H1 (cell line): ENCODE measurements around the gene UGT1A6. TPM values are rescaled to one million over a fixed set of nuclear protein-coding genes. Genes with fewer than 3 reads are reported as not detected.
"Not testable (repeated sequence)": the region's sequence is repeated elsewhere in the genome, so short reads cannot be mapped to it uniquely, and the experiment has no call there.

Source experiments
- CTCF ChIA-PET: fragments of 300-600 bp; sonication (Branson Sonifier 250); formaldehyde crosslinking; loops from one replicate; lab custom pipeline; 2021; ENCODE audit not compliant: partially characterized antibody; lab: Charles Lee
- POLR2A ChIA-PET: fragments of 300-600 bp; sonication (Branson Sonifier 250); formaldehyde crosslinking; loops from one replicate; lab custom pipeline; 2021; ENCODE audit warnings: inconsistent platforms; ENCODE audit not compliant: partially characterized antibody; lab: Charles Lee
- DNase-seq, 2 experiments: peaks; one replicate each; pipeline versions ENCODE4 v3.0.0 to v3.0.0-alpha.2; 2010 to 2022; ENCODE audit warnings: low spot score in 2 of 2, low read depth in 1 of 2, mixed read lengths in 1 of 2
- FAIRE-seq: peaks from 2 replicates; lab custom pipeline; 2011; peaks lifted over from hg19 to GRCh38; lab: Jason Lieb, UNC
- H2AFZ ChIP-seq: 2 replicates; pipeline ENCODE4 v1.8.1; 2012; ENCODE audit warnings: low read length, inconsistent platforms
- H2AK5ac ChIP-seq: 2 replicates; pipeline ENCODE4 v1.6.1; 2013; ENCODE audit warnings: low read depth, low read length
- H2BK120ac ChIP-seq: replicated peaks from 2 replicates; pipeline ENCODE3; 2013; ENCODE audit warnings: low read depth, low read length, inconsistent platforms
- H2BK12ac ChIP-seq: 2 replicates; pipeline ENCODE4 v1.6.1; 2013; ENCODE audit warnings: low read depth, low read length
- H2BK15ac ChIP-seq: 2 replicates; pipeline ENCODE4 v1.6.1; 2013; ENCODE audit warnings: low read length
- H2BK20ac ChIP-seq: 2 replicates; pipeline ENCODE4 v1.6.1; 2013; ENCODE audit warnings: low read length
- H2BK5ac ChIP-seq: 2 replicates; pipeline ENCODE4 v1.6.1; 2013; ENCODE audit warnings: low read depth, low read length
- H3K14ac ChIP-seq: 2 replicates; pipeline ENCODE4 v1.6.1; 2013; ENCODE audit warnings: inconsistent platforms; ENCODE audit not compliant: insufficient read length
- H3K18ac ChIP-seq: 2 replicates; pipeline ENCODE4 v1.6.1; 2013; ENCODE audit warnings: low read length; ENCODE audit errors: extremely low read depth
- H3K23ac ChIP-seq: 2 replicates; pipeline ENCODE4 v1.6.1; 2013; ENCODE audit warnings: inconsistent platforms; ENCODE audit not compliant: insufficient read length
- H3K23me2 ChIP-seq: 2 replicates; pipeline ENCODE4 v1.6.1; 2013; ENCODE audit warnings: low read depth, low read length
- H3K27ac ChIP-seq: 2 replicates; pipeline ENCODE4 v1.6.1; 2011; ENCODE audit warnings: low read depth, low read length, inconsistent platforms
- H3K27me3 ChIP-seq, 4 experiments: replicated peaks in 1 of 4; 1 replicate in 1 of 4; 2 replicates in 3 of 4; pipeline versions ENCODE4 v1.6.1 to v1.8.1; 2011 to 2013; ENCODE audit warnings: low read length in 3 of 4, mild to moderate bottlenecking in 3 of 4, inconsistent platforms in 2 of 4, mixed read lengths in 2 of 4, moderate library complexity in 1 of 4; ENCODE audit not compliant: control insufficient read depth in 3 of 4, insufficient read depth in 3 of 4; ENCODE audit errors: extremely low read depth in 1 of 4
- H3K36me3 ChIP-seq, 4 experiments: 2 replicates each; pipeline versions ENCODE4 v1.6.1 to v1.8.1; 2011 to 2013; ENCODE audit warnings: mild to moderate bottlenecking in 4 of 4, low read length in 3 of 4, moderate library complexity in 2 of 4, control low read depth in 1 of 4, inconsistent platforms in 1 of 4; ENCODE audit not compliant: insufficient read depth in 4 of 4, control insufficient read depth in 2 of 4
- H3K4ac ChIP-seq: replicated peaks from 2 replicates; pipeline ENCODE3; 2013; ENCODE audit warnings: low read length, low read depth, mixed read lengths, inconsistent platforms; ENCODE audit not compliant: insufficient read length
- H3K4me1 ChIP-seq, 4 experiments: replicated peaks in 1 of 4; 1 replicate in 1 of 4; 2 replicates in 3 of 4; pipeline versions ENCODE4 v1.6.1 to v1.8.1; 2011 to 2013; ENCODE audit warnings: low read length in 3 of 4, inconsistent platforms in 2 of 4, mixed read lengths in 1 of 4; ENCODE audit not compliant: insufficient read depth in 4 of 4, control insufficient read depth in 3 of 4
- H3K4me2 ChIP-seq, 2 experiments: 2 replicates each; pipeline versions ENCODE4 v1.6.1 to v1.8.1; 2011 to 2013; ENCODE audit warnings: low read depth in 2 of 2, low read length in 2 of 2, control low read depth in 1 of 2, inconsistent platforms in 1 of 2, mild to moderate bottlenecking in 1 of 2; ENCODE audit not compliant: insufficient read depth in 1 of 2
- H3K4me3 ChIP-seq, 4 experiments: fragments of 200-600, 300-600 bp in 1 of 4; sonication (generic), shearing (Covaris generic), sonication (Bioruptor Twin) in 1 of 4; 2 replicates each; pipeline versions ENCODE4 v1.5.1 to v1.8.1; 2011 to 2016; ENCODE audit warnings: low read length in 4 of 4, low read depth in 3 of 4, control low read depth in 2 of 4, inconsistent platforms in 2 of 4, mild to moderate bottlenecking in 2 of 4, mixed read lengths in 1 of 4, moderate library complexity in 1 of 4; ENCODE audit not compliant: insufficient read depth in 2 of 4; ENCODE audit errors: extremely low read depth in 1 of 4
- H3K56ac ChIP-seq: replicated peaks from 2 replicates; pipeline ENCODE3; 2013; ENCODE audit warnings: low read depth, mild to moderate bottlenecking, mixed read lengths, low read length, inconsistent platforms; ENCODE audit not compliant: insufficient read length
- H3K79me1 ChIP-seq: 2 replicates; pipeline ENCODE4 v1.6.1; 2013; ENCODE audit warnings: low read depth, low read length, control low read depth
- H3K79me2 ChIP-seq, 2 experiments: 2 replicates each; pipeline versions ENCODE4 v1.6.1 to v1.8.1; 2012 to 2013; ENCODE audit warnings: low read length in 2 of 2, mild to moderate bottlenecking in 2 of 2, inconsistent platforms in 1 of 2; ENCODE audit not compliant: insufficient read depth in 2 of 2, control insufficient read depth in 1 of 2
- H3K9ac ChIP-seq, 4 experiments: replicated peaks in 1 of 4; 1 replicate in 1 of 4; 2 replicates in 3 of 4; pipeline versions ENCODE4 v1.6.1 to v1.8.1; 2011 to 2013; ENCODE audit warnings: low read depth in 3 of 4, low read length in 3 of 4, control low read depth in 2 of 4, mild to moderate bottlenecking in 2 of 4, moderate library complexity in 2 of 4, inconsistent platforms in 1 of 4; ENCODE audit errors: extremely low read depth in 1 of 4
- H3K9me3 ChIP-seq, 2 experiments: 2 replicates each; pipeline versions ENCODE4 v1.6.1 to v1.8.1; 2012 to 2013; ENCODE audit warnings: mild to moderate bottlenecking in 2 of 2, moderate library complexity in 2 of 2, control low read depth in 1 of 2, inconsistent platforms in 1 of 2, low read depth in 1 of 2, low read length in 1 of 2, mixed read lengths in 1 of 2; ENCODE audit not compliant: insufficient read depth in 2 of 2
- H4K20me1 ChIP-seq, 2 experiments: replicated peaks in 1 of 2; 2 replicates each; pipeline versions ENCODE3 to v1.8.1; 2011 to 2013; ENCODE audit warnings: inconsistent platforms in 2 of 2, low read length in 2 of 2, mild to moderate bottlenecking in 1 of 2; ENCODE audit not compliant: insufficient read depth in 2 of 2, control insufficient read depth in 1 of 2
- H4K5ac ChIP-seq: 2 replicates; pipeline ENCODE4 v1.6.1; 2013; ENCODE audit warnings: low read length, low read depth, mixed read lengths, inconsistent platforms; ENCODE audit not compliant: insufficient read length
- H4K8ac ChIP-seq: 2 replicates; pipeline ENCODE4 v1.8.0; 2013; ENCODE audit warnings: mild to moderate bottlenecking, moderate library complexity, low read length, inconsistent platforms; ENCODE audit not compliant: insufficient read depth; ENCODE audit errors: extremely low read depth
- H4K91ac ChIP-seq: replicated peaks from 2 replicates; pipeline ENCODE3; 2013; ENCODE audit warnings: low read length, mixed read lengths, inconsistent platforms; ENCODE audit not compliant: insufficient read length
- WGBS, 2 experiments: shearing (Covaris generic) in 1 of 2; methylation state at CpG; one replicate each; pipeline versions ENCODE4 v1.1.6 to v1.1.7; 2013 to 2015; ENCODE audit warnings: low lambda C conversion rate in 2 of 2, mixed read lengths in 2 of 2, inconsistent platforms in 1 of 2, low coverage in 1 of 2, missing lambda C conversion rate in 1 of 2; ENCODE audit not compliant: insufficient replicate concordance in 2 of 2, insufficient coverage in 1 of 2, insufficient read length in 1 of 2; ENCODE audit errors: extremely low coverage in 1 of 2, missing lambda C conversion rate in 1 of 2; 5-methylcytosine and 5-hydroxymethylcytosine counted together
- polyA plus RNA-seq, 7 experiments: library from polyadenylated mRNA; depleted of rRNA in 3 of 7; stranded (reverse) in 5 of 7; unstranded in 2 of 7; fragments of >200 nt in 5 of 7; fragments of 200-250 nt in 2 of 7; gene quantifications; 1 replicate in 5 of 7; 2 replicates in 1 of 7; 4 replicates in 1 of 7; pipeline versions ENCODE4 v1.2.1 to v1.2.3, GENCODE V29; 2011 to 2013; ENCODE audit warnings: missing spikeins in 2 of 7, mixed read lengths in 2 of 7
- total RNA-seq: library from RNA; stranded (reverse); fragmentation: NEBNext Ultra II Directional; extraction: Animal tissue kit (Norgen Biotek cat#: 25700); gene quantifications from 2 replicates; pipeline ENCODE4 v1.2.1, GENCODE V29; 2021

Gene UGT1A6
- total and polyA plus RNA-seq, 2 of the 8 experiments (the other 6 are each of a cell fraction or from before 2014, with no cell fraction given) = not detected

DNA sequence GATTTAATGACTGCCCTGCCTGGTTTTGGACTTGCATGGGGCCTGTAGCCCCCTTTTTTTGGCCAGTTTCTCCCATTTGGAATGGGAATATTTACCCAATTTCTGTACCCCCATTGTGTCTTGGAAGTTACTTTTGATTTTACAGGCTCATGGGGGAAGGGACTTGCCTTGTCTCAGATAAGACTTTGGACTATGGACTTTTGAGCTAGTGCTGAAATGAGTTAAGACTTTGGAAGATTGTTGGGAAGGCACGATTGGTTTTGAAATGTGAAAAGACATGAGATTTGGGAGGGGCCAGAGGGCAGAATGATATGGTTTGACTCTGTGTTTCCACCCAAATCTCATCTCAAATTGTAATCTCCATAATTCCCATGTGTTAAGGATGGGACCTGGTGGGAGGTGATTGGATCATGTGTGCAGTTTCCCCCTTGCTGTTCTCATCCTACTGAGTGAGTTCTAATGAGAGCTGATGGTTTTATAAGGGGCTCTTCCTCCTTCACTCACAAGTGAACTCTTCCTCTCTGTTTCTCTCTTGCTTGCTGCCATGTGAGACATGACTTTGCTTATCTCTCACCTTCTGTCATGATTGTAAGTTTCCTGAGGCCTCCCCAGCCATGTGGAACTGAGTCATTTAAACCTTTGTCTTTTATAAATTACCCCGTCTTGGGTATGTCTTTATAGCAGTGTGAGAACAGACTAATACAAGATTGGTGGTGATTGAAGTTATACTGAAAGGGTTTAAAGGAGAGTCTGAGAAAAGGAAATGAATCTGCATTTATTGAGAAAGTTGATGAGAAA is 58.7 kb downstream of the UGT1A6 start:
- DNase-seq, H3K23me2 ChIP-seq, H3K18ac ChIP-seq, H3K36me3 ChIP-seq, H2BK12ac ChIP-seq, H3K4ac ChIP-seq, H2BK15ac ChIP-seq, FAIRE-seq, H3K9ac ChIP-seq, H2BK120ac ChIP-seq, H3K56ac ChIP-seq, H3K27ac ChIP-seq, H2BK5ac ChIP-seq, H2BK20ac ChIP-seq, H4K91ac ChIP-seq, H3K14ac ChIP-seq, H2AFZ ChIP-seq, H3K4me2 ChIP-seq, H3K23ac ChIP-seq, H3K79me1 ChIP-seq, H3K4me3 ChIP-seq, POLR2A ChIA-PET, H4K20me1 ChIP-seq, H2AK5ac ChIP-seq, H3K27me3 ChIP-seq, H4K8ac ChIP-seq, H4K5ac ChIP-seq, H3K4me1 ChIP-seq, H3K79me2 ChIP-seq: not testable (repeated sequence)
- 78% methylated on average over 2 of the region's 2 CpGs; no CpG with 5 or more reads in 1 of the 2 experiments for WGBS, 2 experiments
- peaks cover 21 to 33% of the 10 kb centered on the region in 2 experiments for H3K9me3 ChIP-seq
- CTCF ChIA-PET = interaction anchor here (1.3 kb wide), 1 partner anchor 9 kb away, joined by 4 read pairs; the partner anchor contains the start of gene UGT1A1
